ENCODE measurements around the gene B4GALT1. TPM values are rescaled to one million over a fixed set of nuclear protein-coding genes. Genes with fewer than 3 reads are reported as not detected.

The B4GALT1 gene
- total and polyA plus RNA-seq, 2 donors (not counting 3 experiments of a cell fraction or from before 2014, with no cell fraction given): 61.4 to 66.5 TPM

DNA sequence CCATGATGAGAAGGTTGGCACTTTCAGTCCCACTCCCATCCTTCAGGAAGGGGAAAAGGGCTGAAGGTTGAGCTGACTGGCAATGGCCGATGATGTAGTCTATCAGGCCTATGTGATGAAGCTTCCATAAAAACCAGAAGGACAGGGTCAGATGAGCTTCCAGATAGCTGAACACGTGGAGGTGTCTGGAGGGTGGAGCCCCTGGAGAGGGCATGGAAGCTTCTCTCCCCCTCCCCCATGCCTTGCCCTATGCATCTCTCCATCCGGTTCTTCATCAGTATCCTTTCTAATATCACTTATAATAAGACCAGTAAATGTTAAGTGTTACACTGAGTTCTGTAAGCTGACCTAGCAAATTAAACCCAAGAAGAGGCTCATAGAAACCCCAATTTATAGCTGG, 58.0 kb downstream of the B4GALT1 start:
- FAIRE-seq: no peak
- no peak for TF ChIP-seq POLR2AphosphoS5 (IDR thresholded peaks at IDR 0.05; ENCODE audit: insufficient read depth, low read depth, low read length)
- TF ChIP-seq GATA2 (IDR thresholded peaks at IDR 0.05; ENCODE audit: insufficient read depth, insufficient read length, low read depth, low read length): no peak
- TF ChIP-seq MYC (IDR thresholded peaks at IDR 0.05; ENCODE audit: low read depth, low read length): no peak
- TF ChIP-seq POLR2A (IDR thresholded peaks at IDR 0.05; ENCODE audit: low read depth, low read length): no peak
- TF ChIP-seq, protein P1, sequence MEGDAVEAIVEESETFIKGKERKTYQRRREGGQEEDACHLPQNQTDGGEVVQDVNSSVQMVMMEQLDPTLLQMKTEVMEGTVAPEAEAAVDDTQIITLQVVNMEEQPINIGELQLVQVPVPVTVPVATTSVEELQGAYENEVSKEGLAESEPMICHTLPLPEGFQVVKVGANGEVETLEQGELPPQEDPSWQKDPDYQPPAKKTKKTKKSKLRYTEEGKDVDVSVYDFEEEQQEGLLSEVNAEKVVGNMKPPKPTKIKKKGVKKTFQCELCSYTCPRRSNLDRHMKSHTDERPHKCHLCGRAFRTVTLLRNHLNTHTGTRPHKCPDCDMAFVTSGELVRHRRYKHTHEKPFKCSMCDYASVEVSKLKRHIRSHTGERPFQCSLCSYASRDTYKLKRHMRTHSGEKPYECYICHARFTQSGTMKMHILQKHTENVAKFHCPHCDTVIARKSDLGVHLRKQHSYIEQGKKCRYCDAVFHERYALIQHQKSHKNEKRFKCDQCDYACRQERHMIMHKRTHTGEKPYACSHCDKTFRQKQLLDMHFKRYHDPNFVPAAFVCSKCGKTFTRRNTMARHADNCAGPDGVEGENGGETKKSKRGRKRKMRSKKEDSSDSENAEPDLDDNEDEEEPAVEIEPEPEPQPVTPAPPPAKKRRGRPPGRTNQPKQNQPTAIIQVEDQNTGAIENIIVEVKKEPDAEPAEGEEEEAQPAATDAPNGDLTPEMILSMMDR (IDR thresholded peaks at IDR 0.05; ENCODE audit: extremely low read depth in 1 of 2, insufficient read depth in 1 of 2, low read depth in 1 of 2, low read length in 2 of 2): no peak
- no peak for TF ChIP-seq FOS (IDR thresholded peaks at IDR 0.05; ENCODE audit: borderline replicate concordance, insufficient read depth, low read length)
- Histone ChIP-seq H3K4me3 (replicated peaks in 1 of 3; ENCODE audit: insufficient read depth in 1 of 3, low read depth in 1 of 3, low read length in 3 of 3) (no peak overlapping the region), H3K9me3 (replicated peaks; ENCODE audit: control insufficient read depth, insufficient read depth, low read length) (no peaks in the 10 kb centered on the region), H3K4me1 (ENCODE audit: control insufficient read depth, extremely low read depth, insufficient read depth, low read length) (peaks cover 22% of the 10 kb centered on the region), H4K20me1 (replicated peaks; ENCODE audit: control insufficient read depth, extremely low read depth, insufficient read depth, low read length) (no peaks in the 10 kb centered on the region), H3K27me3 (ENCODE audit: control insufficient read depth in 2 of 2, insufficient read depth in 2 of 2, low read length in 2 of 2) (no peaks in the 10 kb centered on the region), H3K9me1 (replicated peaks; ENCODE audit: control insufficient read depth, extremely low read depth, insufficient read depth, low read length) (no peaks in the 10 kb centered on the region), H2AFZ (ENCODE audit: low read depth, low read length) (no peak overlapping the region), H3K9ac (replicated peaks; ENCODE audit: extremely low read depth, insufficient read depth, low read length) (no peak overlapping the region), H3K36me3 (ENCODE audit: control insufficient read depth in 2 of 2, extremely low read depth in 1 of 2, insufficient read depth in 2 of 2, low read length in 2 of 2) (peaks cover 0 to 12% of the 10 kb centered on the region in 2 experiments), H3K79me2 (ENCODE audit: control insufficient read depth, insufficient read depth, low read length) (no peaks in the 10 kb centered on the region), H3K27ac (ENCODE audit: insufficient read depth, low read depth, low read length) (no peak overlapping the region), H3K4me2 (ENCODE audit: insufficient read depth, low read length) (no peak overlapping the region)
- ChIA-PET CTCF (interaction anchor here (0.8 to 2.0 kb wide), 3 partner anchors 21 to 116 kb away, joined by 3 to 9 read pairs (median 4); no protein-coding TSS in a partner anchor), POLR2A (no interaction called here)
- intact Hi-C loops (cut with micrococcal nuclease): no loop called here
- DNase-seq (ENCODE audit: low read depth, low spot score): no peak
- dilution Hi-C loops (cut with MboI; ENCODE audit: extremely low pct_ligation_motif_present, low sequenced_read_pairs): no loop called here
- no TSS peak for BruUV-seq (replicated peaks)

DNA sequence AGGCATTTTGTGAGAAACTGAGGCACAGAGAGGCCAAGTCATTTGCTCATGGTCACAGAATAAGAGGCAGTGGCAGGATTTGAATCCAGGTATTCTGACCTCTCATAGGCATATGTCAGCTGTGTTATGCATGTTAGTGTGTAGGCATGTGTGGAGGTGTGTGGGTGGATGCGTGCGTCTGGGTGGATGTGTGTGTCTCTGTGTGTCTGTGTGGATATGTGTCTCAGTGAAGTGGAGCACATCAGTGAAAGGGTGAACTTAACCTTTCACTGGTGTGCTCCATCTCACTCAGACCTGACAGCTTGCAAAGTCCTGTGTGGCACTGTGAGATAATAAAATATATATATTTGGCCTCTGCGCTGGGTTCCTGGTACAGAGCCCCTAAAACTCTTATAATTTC, 58.7 kb downstream of the B4GALT1 start:
- dilution Hi-C loops (cut with MboI; ENCODE audit: extremely low pct_ligation_motif_present, low sequenced_read_pairs): no loop called here
- no peaks in the 10 kb centered on the region for H3K79me2 ChIP-seq (ENCODE audit: control insufficient read depth, insufficient read depth, low read length)
- H4K20me1 ChIP-seq (replicated peaks; ENCODE audit: control insufficient read depth, extremely low read depth, insufficient read depth, low read length): no peaks in the 10 kb centered on the region
- no peak overlapping the region for H3K9ac ChIP-seq (replicated peaks; ENCODE audit: extremely low read depth, insufficient read depth, low read length)
- ChIA-PET CTCF (interaction anchor here (0.8 to 2.0 kb wide), 2 partner anchors 43 to 117 kb away, joined by 3 to 9 read pairs; no protein-coding TSS in a partner anchor), POLR2A (no interaction called here)
- H3K4me3 ChIP-seq (replicated peaks in 1 of 3; ENCODE audit: insufficient read depth in 1 of 3, low read depth in 1 of 3, low read length in 3 of 3): no peak overlapping the region
- H2AFZ ChIP-seq (ENCODE audit: low read depth, low read length): no peak overlapping the region
- FAIRE-seq (no peak), DNase-seq (ENCODE audit: low read depth, low spot score) (no peak)
- no peaks in the 10 kb centered on the region for H3K27me3 ChIP-seq (ENCODE audit: control insufficient read depth in 2 of 2, insufficient read depth in 2 of 2, low read length in 2 of 2)
- H3K4me1 ChIP-seq (ENCODE audit: control insufficient read depth, extremely low read depth, insufficient read depth, low read length): peaks cover 22% of the 10 kb centered on the region
- TF ChIP-seq JUN (IDR thresholded peaks at IDR 0.05; ENCODE audit: borderline replicate concordance, insufficient read depth, insufficient read length, low read depth): no peak
- TF ChIP-seq FOS (IDR thresholded peaks at IDR 0.05; ENCODE audit: borderline replicate concordance, insufficient read depth, low read length): no peak
- TF ChIP-seq POLR2AphosphoS5 (IDR thresholded peaks at IDR 0.05; ENCODE audit: insufficient read depth, low read depth, low read length): no peak
- TF ChIP-seq, protein P2, sequence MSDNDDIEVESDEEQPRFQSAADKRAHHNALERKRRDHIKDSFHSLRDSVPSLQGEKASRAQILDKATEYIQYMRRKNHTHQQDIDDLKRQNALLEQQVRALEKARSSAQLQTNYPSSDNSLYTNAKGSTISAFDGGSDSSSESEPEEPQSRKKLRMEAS (IDR thresholded peaks at IDR 0.05; ENCODE audit: insufficient read depth, insufficient read length): no peak
- no peak overlapping the region for H3K4me2 ChIP-seq (ENCODE audit: insufficient read depth, low read length)
- no TSS peak for BruUV-seq (replicated peaks)
- no peak overlapping the region for H3K27ac ChIP-seq (ENCODE audit: insufficient read depth, low read depth, low read length)
- H3K36me3 ChIP-seq (ENCODE audit: control insufficient read depth in 2 of 2, extremely low read depth in 1 of 2, insufficient read depth in 2 of 2, low read length in 2 of 2): peaks cover 0 to 9% of the 10 kb centered on the region in 2 experiments
- intact Hi-C loops (cut with micrococcal nuclease): no loop called here
- H3K9me3 ChIP-seq (replicated peaks; ENCODE audit: control insufficient read depth, insufficient read depth, low read length): no peaks in the 10 kb centered on the region
- H3K9me1 ChIP-seq (replicated peaks; ENCODE audit: control insufficient read depth, extremely low read depth, insufficient read depth, low read length): no peaks in the 10 kb centered on the region

Measured in endothelial cell of umbilical vein (primary cell).